ENCODE results near the gene TENM3.

The TENM3 gene

DNA sequence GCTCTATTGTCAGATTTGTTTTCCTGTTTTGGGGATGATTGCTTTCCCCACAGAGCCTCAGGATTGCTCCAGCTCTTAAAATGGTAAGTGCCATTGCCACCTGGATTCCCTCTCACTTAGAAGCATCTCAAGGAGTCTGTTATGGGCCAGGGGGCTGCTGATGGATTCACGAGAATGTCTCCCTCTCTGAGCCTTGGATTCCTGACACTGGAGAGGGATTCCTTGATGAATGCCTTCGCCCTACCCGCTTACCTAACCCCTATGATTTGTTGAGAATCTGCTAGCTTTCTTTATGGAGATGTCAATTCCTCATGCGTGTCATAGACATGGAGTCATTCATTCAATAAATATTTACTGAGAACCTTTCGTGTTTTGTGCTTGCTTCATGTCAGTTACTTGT is 36.9 kb upstream of the TENM3 start:
- no peak for TF ChIP-seq ZFX (IDR thresholded peaks at IDR 0.05; ENCODE audit: borderline replicate concordance)
- TF ChIP-seq, protein P1, sequence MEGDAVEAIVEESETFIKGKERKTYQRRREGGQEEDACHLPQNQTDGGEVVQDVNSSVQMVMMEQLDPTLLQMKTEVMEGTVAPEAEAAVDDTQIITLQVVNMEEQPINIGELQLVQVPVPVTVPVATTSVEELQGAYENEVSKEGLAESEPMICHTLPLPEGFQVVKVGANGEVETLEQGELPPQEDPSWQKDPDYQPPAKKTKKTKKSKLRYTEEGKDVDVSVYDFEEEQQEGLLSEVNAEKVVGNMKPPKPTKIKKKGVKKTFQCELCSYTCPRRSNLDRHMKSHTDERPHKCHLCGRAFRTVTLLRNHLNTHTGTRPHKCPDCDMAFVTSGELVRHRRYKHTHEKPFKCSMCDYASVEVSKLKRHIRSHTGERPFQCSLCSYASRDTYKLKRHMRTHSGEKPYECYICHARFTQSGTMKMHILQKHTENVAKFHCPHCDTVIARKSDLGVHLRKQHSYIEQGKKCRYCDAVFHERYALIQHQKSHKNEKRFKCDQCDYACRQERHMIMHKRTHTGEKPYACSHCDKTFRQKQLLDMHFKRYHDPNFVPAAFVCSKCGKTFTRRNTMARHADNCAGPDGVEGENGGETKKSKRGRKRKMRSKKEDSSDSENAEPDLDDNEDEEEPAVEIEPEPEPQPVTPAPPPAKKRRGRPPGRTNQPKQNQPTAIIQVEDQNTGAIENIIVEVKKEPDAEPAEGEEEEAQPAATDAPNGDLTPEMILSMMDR (IDR thresholded peaks at IDR 0.05), result no peak
- no peak overlapping the region for H3K27ac ChIP-seq

DNA sequence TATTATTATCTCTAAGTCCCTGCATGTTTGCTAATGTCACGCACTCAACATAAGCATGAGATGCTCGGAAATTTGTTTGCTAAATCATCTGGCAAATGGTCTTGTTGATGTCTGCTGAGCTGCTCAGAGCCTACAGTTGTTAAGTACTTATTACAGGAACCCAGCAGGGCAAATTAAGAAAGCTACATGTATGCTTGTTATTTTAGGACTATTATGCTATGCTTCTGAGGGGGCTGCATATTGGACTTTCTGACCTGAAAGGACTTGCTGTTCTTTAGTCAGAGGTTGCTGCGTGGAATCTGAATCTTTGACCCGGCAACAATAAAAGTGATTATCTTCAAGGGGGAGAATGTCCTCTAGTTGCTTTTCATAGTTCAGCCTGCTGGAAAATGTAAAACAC is 36.3 kb upstream of the TENM3 start:
- H3K27ac ChIP-seq, result no peak overlapping the region

DNA sequence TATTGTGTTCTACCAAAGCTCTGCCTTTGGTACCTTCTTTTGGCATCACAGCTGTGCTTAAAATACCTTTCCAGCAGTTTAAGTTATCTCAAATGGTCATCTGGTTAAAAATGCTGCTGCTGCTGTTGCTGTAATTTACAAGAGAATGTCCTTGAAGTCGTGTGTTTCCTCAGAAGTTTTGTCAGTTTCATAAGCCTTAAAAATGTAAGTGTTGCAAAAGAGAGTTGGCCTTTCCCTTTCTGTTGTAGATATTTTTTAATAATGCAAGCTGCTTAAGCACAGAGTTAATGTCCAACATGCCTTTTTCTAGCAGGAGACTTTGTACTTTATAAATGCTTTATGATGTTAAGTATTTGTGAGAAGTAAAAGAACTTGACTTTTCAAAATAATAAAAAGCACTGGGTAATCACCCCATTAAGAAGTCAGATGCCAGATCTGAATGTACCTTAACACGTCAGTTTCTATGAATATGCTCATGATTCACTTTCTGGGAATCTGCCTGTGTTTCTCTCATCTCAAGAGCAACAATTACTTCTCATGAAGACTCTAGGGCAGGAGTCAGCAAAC is 35.3 kb upstream of the TENM3 start:
- no peak overlapping the region for H3K27ac ChIP-seq
- TF ChIP-seq ZFX (IDR thresholded peaks at IDR 0.05; ENCODE audit: borderline replicate concordance), result no peak
- TF ChIP-seq, protein P1 (IDR thresholded peaks at IDR 0.05), result no peak

More for the DNA sequence above, 36.3 kb upstream of the TENM3 start:
- TF ChIP-seq, protein P1 (IDR thresholded peaks at IDR 0.05), result no peak
- TF ChIP-seq ZFX (IDR thresholded peaks at IDR 0.05; ENCODE audit: borderline replicate concordance), result no peak

GRCh38 chr4:182208526-182209050 is 34.6 kb upstream of the TENM3 start:
- H3K27ac ChIP-seq, result no peak overlapping the region
- TF ChIP-seq, protein P1 (IDR thresholded peaks at IDR 0.05), result no peak
- TF ChIP-seq ZFX (IDR thresholded peaks at IDR 0.05; ENCODE audit: borderline replicate concordance), result no peak

GRCh38 chr4:182212211-182212761 is 30.9 kb upstream of the TENM3 start:
- H3K27ac ChIP-seq, result no peak overlapping the region
- TF ChIP-seq, protein P1 (IDR thresholded peaks at IDR 0.05), result no peak
- TF ChIP-seq ZFX (IDR thresholded peaks at IDR 0.05; ENCODE audit: borderline replicate concordance), result no peak

GRCh38 chr4:182213004-182213403 is 30.2 kb upstream of the TENM3 start:
- no peak for TF ChIP-seq ZFX (IDR thresholded peaks at IDR 0.05; ENCODE audit: borderline replicate concordance)
- TF ChIP-seq, protein P1 (IDR thresholded peaks at IDR 0.05), result no peak
- no peak overlapping the region for H3K27ac ChIP-seq

- H3K27ac ChIP-seq, result no peak overlapping the region
- TF ChIP-seq, protein P1 (IDR thresholded peaks at IDR 0.05), result no peak
- TF ChIP-seq ZFX (IDR thresholded peaks at IDR 0.05; ENCODE audit: borderline replicate concordance), result no peak
These were observed 28.1 kb upstream of the TENM3 start for GRCh38 chr4:182215148-182215547.
